Astrocyte of the spinal cord (primary cell): ENCODE data around the gene GALR1.

Source experiments
- DNase-seq: peaks from one replicate; pipeline ENCODE4 v3.0.0; 2011; ENCODE audit warnings: low read depth, low spot score
- H3K4me3 ChIP-seq: 2 replicates; pipeline ENCODE4 v1.5.1; 2011; ENCODE audit warnings: low read depth, mild to moderate bottlenecking, low read length, moderate library complexity
- in situ Hi-C: cut with HindIII; loops from 2 replicates; pipeline ENCODE4 v1.10.0; 2017; ENCODE audit warnings: low sequenced_read_pairs
- TF ChIP-seq, protein P1 (sequence below): IDR thresholded peaks from 2 replicates; pipeline ENCODE4 v1.5.1; 2012; ENCODE audit warnings: low read depth, mild to moderate bottlenecking, low read length, inconsistent platforms

GALR1 gene, protein sequence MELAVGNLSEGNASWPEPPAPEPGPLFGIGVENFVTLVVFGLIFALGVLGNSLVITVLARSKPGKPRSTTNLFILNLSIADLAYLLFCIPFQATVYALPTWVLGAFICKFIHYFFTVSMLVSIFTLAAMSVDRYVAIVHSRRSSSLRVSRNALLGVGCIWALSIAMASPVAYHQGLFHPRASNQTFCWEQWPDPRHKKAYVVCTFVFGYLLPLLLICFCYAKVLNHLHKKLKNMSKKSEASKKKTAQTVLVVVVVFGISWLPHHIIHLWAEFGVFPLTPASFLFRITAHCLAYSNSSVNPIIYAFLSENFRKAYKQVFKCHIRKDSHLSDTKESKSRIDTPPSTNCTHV

DNA sequence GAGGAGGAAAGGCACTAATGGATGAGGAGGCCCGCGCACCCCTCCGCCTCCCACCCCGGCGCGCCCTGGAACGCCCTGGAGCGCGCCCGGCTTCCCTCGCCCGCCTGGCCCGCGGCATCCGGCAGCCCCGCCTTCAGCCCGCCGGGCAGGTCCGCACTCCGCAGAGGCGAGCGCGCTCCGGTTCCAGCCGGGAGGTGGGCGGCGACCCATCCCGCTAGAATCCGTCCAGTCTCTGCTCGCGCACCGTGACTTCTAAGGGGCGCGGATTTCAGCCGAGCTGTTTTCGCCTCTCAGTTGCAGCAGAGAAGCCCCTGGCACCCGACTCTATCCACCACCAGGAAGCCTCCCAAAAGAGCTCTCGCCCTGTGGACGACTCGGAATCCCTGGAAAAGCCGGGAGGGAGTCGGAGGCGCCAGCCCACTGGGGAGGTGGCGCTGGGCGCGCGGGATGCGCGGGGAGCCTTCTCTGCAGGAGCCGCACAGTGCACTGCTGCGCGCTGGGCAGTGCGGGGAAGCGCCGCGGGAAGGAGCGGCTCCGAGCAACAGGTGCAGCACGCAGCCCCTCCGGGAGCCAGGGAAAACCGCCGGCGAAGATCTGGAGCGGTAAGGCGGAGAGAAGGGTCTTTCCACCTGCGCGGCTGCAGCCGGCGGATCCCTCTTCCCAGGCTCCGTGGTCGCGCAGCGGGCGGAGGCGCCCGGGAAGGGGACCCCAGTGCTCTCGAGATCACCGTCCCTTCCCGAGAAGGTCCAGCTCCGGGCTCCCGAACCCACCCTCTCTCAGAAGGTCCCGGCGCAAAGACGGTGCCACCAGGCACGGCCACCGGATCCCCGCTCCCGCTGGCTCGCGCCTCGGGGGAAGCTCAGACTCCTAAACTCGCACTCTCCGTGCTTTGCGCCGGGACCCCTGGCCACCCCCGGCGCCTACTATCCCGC, at the start of gene GALR1:
Gene GALR1 (plus strand): TSS at position 280 of the 932 bp plus-strand sequence. CDS start 701 bp downstream, outside the sequence.
- H3K4me3 ChIP-seq = peak within 1 kb of the TSS; percentile 14
- no peak for DNase-seq
- in situ Hi-C loops = no loop called here
- TF ChIP-seq, protein P1, sequence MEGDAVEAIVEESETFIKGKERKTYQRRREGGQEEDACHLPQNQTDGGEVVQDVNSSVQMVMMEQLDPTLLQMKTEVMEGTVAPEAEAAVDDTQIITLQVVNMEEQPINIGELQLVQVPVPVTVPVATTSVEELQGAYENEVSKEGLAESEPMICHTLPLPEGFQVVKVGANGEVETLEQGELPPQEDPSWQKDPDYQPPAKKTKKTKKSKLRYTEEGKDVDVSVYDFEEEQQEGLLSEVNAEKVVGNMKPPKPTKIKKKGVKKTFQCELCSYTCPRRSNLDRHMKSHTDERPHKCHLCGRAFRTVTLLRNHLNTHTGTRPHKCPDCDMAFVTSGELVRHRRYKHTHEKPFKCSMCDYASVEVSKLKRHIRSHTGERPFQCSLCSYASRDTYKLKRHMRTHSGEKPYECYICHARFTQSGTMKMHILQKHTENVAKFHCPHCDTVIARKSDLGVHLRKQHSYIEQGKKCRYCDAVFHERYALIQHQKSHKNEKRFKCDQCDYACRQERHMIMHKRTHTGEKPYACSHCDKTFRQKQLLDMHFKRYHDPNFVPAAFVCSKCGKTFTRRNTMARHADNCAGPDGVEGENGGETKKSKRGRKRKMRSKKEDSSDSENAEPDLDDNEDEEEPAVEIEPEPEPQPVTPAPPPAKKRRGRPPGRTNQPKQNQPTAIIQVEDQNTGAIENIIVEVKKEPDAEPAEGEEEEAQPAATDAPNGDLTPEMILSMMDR = no peak

DNA sequence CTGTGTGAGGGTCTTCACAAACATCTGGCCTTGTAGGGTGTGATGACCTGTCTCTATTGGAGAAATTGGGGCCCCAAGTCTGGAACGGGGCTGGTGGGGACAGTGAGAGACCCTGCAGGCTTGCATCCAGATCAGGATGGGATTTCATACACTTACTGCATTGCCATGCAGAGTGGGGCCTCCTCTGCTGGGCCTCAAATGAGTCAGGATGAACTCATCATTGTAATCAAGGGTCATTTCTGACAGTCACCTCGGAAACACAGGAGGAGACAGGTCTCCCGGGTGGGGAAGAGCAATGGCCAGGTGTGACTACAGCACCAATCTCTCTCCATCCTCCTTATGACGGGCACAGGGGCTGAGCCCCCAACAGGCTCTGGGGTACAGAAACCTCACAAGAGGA, 48.1 kb upstream of the GALR1 start:
- DNase-seq = no peak
- in situ Hi-C loops = no loop called here
- TF ChIP-seq, protein P1 = no peak
- no peak overlapping the region for H3K4me3 ChIP-seq

DNA sequence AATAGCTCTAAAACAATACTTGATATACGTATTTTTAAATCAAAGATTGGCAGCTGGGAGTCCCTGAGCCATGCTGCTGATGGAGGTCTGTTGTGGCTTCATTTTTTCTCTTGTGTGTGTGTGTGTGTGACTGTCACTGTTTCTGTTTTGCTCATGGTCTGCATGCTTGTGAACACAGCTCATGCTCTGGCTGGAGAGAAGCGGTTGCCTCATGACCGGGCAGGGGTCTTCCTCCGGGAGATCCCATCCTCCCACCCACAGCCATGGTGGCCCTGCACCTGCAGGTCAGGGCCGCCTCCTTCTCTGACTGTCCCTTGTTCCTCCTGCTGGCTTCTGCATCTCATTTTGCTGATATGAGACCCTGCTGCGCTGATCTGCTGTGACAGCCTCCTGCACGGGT, 47.3 kb upstream of the GALR1 start:
- in situ Hi-C loops = no loop called here
- TF ChIP-seq, protein P1 = no peak
- no peak overlapping the region for H3K4me3 ChIP-seq
- DNase-seq = no peak

DNA sequence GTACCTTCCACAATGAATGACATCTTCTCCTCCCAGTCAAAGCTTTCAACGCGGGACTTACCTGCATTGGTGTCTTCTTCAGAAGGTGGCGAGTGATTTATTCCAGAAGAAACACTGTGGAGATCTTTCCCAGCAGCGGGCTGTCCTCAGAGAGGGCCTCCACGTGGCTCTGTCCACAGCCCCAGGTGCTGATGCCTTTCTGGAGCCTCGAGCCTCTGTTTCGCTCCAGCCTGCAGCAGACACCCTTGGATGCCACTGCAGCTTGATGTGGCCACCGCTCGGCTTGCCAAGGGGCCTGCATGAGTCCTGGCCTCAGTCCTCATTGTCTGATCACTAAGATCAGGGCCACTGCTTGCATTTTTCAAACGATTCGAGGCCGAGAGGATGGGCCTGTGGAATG, 46.6 kb upstream of the GALR1 start:
- TF ChIP-seq, protein P1 = no peak
- in situ Hi-C loops = no loop called here
- H3K4me3 ChIP-seq = no peak overlapping the region
- DNase-seq = peak; percentile 15

DNA sequence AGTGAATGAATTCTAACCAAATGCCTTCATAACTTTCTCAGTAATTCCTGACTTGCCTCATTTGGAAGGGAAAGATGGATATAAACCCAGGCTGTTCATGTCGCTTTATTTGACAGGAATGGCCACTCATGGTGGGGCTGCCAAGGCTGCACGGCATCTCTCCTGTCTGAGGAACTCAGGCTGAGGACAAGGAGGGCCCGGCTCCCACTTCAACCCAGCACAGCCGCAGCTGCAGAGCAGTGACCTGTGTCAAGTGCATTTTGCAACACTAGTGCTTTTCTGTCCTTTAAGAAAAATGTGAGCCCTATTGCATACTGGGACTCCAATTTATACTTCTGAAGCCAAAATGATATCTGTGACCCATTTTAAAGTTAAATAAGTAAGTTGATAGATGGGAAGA, 45.8 kb upstream of the GALR1 start:
- no peak for DNase-seq
- H3K4me3 ChIP-seq = no peak overlapping the region
- in situ Hi-C loops = no loop called here
- TF ChIP-seq, protein P1 = no peak

DNA sequence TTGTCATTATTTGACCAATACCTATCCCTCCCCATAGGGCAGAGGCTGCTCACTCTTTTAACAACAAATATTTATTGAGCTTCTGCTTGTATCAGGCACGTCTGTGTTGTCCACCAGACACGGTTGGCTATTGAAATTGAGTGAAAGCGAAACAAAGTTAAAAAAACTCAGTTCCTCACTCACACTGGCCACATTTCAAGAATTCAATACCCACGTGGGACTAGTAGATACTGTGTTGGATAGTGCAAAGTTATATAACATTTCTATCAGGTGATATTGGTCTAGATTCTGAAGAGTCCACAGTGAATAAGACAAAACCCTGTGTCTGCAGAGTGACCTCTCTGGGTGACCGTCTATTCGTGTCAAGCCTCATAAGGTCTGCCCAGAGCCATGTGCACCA, 43.9 kb upstream of the GALR1 start:
- TF ChIP-seq, protein P1 = no peak
- no peak overlapping the region for H3K4me3 ChIP-seq
- in situ Hi-C loops = no loop called here
- DNase-seq = no peak
